GM12872 (cell line): Measurements from ENCODE around the gene LTK.

Experiments used
- TF ChIP-seq, protein P1 (sequence below): IDR thresholded peaks from 3 replicates; pipeline ENCODE4 v1.5.1; 2011; ENCODE audit warnings: low read depth, mild to moderate bottlenecking, low read length, moderate library complexity; ENCODE audit not compliant: insufficient read depth

Gene LTK

GRCh38 chr15:41465822-41466421 is 47.7 kb downstream of the LTK start:
- TF ChIP-seq, protein P1, sequence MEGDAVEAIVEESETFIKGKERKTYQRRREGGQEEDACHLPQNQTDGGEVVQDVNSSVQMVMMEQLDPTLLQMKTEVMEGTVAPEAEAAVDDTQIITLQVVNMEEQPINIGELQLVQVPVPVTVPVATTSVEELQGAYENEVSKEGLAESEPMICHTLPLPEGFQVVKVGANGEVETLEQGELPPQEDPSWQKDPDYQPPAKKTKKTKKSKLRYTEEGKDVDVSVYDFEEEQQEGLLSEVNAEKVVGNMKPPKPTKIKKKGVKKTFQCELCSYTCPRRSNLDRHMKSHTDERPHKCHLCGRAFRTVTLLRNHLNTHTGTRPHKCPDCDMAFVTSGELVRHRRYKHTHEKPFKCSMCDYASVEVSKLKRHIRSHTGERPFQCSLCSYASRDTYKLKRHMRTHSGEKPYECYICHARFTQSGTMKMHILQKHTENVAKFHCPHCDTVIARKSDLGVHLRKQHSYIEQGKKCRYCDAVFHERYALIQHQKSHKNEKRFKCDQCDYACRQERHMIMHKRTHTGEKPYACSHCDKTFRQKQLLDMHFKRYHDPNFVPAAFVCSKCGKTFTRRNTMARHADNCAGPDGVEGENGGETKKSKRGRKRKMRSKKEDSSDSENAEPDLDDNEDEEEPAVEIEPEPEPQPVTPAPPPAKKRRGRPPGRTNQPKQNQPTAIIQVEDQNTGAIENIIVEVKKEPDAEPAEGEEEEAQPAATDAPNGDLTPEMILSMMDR = peak; percentile 99

GRCh38 chr15:41464889-41465580 is 48.6 kb downstream of the LTK start:
- TF ChIP-seq, protein P1 = no peak

DNA sequence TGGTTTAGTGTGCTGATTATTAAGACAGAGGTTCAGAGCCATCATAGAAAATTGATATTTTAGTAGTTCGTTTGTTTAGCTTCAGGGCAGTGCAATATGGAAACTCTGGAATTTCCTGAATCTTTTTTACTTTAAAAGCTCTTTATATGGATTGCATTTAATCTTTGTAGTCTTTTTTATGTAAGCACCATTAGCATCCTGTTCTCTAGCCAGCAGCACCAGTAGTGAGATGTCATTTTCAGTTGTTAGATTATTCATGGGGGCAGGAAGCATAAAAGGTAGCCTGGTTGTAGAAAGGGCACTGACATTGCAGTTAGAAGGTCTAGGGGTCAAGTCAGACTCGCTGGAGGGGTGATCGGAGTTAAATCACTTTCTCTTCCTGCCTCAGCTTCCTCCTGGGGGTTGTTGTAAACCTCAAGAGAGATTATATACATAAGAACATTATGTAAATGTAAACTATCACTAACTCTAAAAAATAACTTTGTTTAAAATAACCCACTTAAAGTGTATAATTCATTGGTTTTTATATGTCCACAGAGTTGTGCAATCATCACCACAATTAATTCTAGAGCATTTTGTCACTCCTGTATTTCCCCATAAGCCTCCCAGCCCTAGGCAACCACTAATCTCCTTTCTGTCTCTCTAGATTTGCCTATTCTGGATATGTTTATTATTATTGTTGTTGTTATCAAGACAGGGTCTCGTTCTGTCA is 51.4 kb downstream of the LTK start:
- TF ChIP-seq, protein P1 = no peak
